ENCODE results near the gene CFAP126.

DNA sequence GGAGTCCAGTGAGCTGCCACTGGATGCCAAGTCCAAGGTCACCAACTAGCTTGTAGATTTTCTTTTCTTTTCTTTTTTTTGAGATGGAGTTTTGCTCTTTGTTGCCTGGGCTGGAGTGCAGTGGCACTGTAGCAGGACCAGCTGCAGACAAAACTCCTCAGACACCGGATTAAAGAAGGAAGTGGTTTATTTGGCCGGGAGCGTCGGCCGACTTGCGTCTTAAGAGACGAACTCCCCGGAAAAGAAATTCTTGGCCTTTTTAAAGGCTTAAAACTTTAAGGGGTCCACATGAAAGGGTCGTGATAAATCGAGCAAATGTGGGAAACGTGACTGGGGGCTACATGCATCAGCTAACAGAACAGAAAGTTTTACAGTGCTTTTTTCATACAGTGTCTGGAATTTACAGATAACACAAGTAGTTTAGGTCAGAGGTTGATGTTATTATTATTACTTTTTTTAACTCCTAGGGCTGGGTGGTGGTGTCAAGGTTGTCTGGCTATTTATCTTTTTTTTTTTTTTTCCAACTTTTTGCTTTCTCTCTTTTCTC, 36.4 kb upstream of the CFAP126 start:
- TF ChIP-seq, protein P1, sequence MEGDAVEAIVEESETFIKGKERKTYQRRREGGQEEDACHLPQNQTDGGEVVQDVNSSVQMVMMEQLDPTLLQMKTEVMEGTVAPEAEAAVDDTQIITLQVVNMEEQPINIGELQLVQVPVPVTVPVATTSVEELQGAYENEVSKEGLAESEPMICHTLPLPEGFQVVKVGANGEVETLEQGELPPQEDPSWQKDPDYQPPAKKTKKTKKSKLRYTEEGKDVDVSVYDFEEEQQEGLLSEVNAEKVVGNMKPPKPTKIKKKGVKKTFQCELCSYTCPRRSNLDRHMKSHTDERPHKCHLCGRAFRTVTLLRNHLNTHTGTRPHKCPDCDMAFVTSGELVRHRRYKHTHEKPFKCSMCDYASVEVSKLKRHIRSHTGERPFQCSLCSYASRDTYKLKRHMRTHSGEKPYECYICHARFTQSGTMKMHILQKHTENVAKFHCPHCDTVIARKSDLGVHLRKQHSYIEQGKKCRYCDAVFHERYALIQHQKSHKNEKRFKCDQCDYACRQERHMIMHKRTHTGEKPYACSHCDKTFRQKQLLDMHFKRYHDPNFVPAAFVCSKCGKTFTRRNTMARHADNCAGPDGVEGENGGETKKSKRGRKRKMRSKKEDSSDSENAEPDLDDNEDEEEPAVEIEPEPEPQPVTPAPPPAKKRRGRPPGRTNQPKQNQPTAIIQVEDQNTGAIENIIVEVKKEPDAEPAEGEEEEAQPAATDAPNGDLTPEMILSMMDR (tag by site-specific recombination; IDR thresholded peaks at IDR 0.05) = no peak
- TF ChIP-seq TRIM28 (IDR thresholded peaks at IDR 0.05; ENCODE audit: borderline replicate concordance, low read length) = no peak
- TF ChIP-seq ZNF677 (tag by site-specific recombination; IDR thresholded peaks at IDR 0.05) = no peak
